Uterus (tissue), 4 donors: ENCODE measurements around the gene NRDE2. TPM values are rescaled to one million over a fixed set of nuclear protein-coding genes. Genes with fewer than 3 reads are reported as not detected.

Experiments
- DNase-seq, 2 donors: peaks; one replicate each; pipeline ENCODE4 v3.0.0-alpha.2; 2019 to 2020
- H3K27ac ChIP-seq, 2 donors: fragments of 200-600 bp; sonication (generic); 1 replicate in 1 of 2; 2 replicates in 1 of 2; pipeline ENCODE4 v1.5.1; 2016 to 2018
- H3K27me3 ChIP-seq, 2 donors: fragments of 200-600 bp; sonication (generic); one replicate each; pipeline ENCODE4 v1.5.1; 2018 to 2019; ENCODE audit warnings: control low read depth in 1 of 2
- H3K36me3 ChIP-seq, 2 donors: fragments of 200-600 bp; sonication (generic); one replicate each; pipeline ENCODE4 v1.5.1; 2019; ENCODE audit warnings: control low read depth in 1 of 2
- H3K4me1 ChIP-seq, 2 donors: fragments of 200-600 bp; sonication (generic); one replicate each; pipeline ENCODE4 v1.5.1; 2018 to 2019; ENCODE audit warnings: control low read depth in 1 of 2
- H3K4me3 ChIP-seq, 2 donors: fragments of 200-600 bp; sonication (generic); 1 replicate in 1 of 2; 2 replicates in 1 of 2; pipeline ENCODE4 v1.5.1; 2018 to 2019; ENCODE audit warnings: mild to moderate bottlenecking in 1 of 2
- H3K9me3 ChIP-seq, 2 donors: fragments of 200-600 bp; sonication (generic); one replicate each; pipeline ENCODE4 v1.5.1; 2019; ENCODE audit warnings: control low read depth in 1 of 2
- CTCF ChIP-seq, 4 experiments: fragments of 200-600 bp in 2 of 4; fragments of 450-650 bp in 2 of 4; sonication (generic) in 2 of 4; IDR thresholded peaks; one replicate each; pipeline ENCODE4 v1.5.1; 2016 to 2019; ENCODE audit warnings: antibody characterized with exemption in 4 of 4, mild to moderate bottlenecking in 2 of 4, moderate library complexity in 1 of 4
- POLR2A ChIP-seq, 2 donors: fragments of 450-650 bp; IDR thresholded peaks; one replicate each; pipeline ENCODE4 v1.6.1; 2016; ENCODE audit warnings: antibody characterized with exemption in 2 of 2, mild to moderate bottlenecking in 1 of 2, moderate library complexity in 1 of 2
- intact Hi-C: fragments of 100-400 bp; cut with DNase I; formaldehyde crosslinking; loops from one replicate; pipeline ENCODE4 v1.15.1; 2023; ENCODE audit warnings: low total_unique reads
- total RNA-seq, 4 donors: library from RNA; depleted of rRNA in 3 of 4; stranded (reverse); fragments of >200 nt in 3 of 4; gene quantifications; one replicate each; pipeline versions ENCODE4 v1.1.0 to v1.2.4, GENCODE V29; 2014 to 2023
- donor health status: DM: yes; HTN: yes; CAD: no.

Gene NRDE2
- total RNA-seq, 4 donors from 2014 or later, result 2.1 to 31.1 (median 27.0) TPM

- Histone ChIP-seq H3K4me3 (no peak overlapping the region), H3K9me3 (no peaks in the 10 kb centered on the region), H3K4me1 (no peaks in the 10 kb centered on the region), H3K27me3 (no peaks in the 10 kb centered on the region), H3K27ac (no peak overlapping the region), H3K36me3 (no peaks in the 10 kb centered on the region)
- TF ChIP-seq POLR2A (IDR thresholded peaks at IDR 0.05) (no peak), CTCF (IDR thresholded peaks at IDR 0.05) (no peak)
- intact Hi-C loops, result no loop called here
- DNase-seq, result no peak
Observed at GRCh38 chr14:90287791-90288190, 44.0 kb downstream of the NRDE2 start.

GRCh38 chr14:90281756-90282155, 50.0 kb downstream of the NRDE2 start:
- Histone ChIP-seq H3K36me3 (no peaks in the 10 kb centered on the region), H3K4me3 (no peak overlapping the region), H3K9me3 (no peaks in the 10 kb centered on the region), H3K27me3 (no peaks in the 10 kb centered on the region), H3K4me1 (no peaks in the 10 kb centered on the region), H3K27ac (no peak overlapping the region)
- no peak for TF ChIP-seq CTCF (IDR thresholded peaks at IDR 0.05)
- TF ChIP-seq POLR2A (IDR thresholded peaks at IDR 0.05), result no peak
- intact Hi-C loops, result loop anchor here (5.0 kb wide), 1 partner anchor 126 kb away; no protein-coding TSS in a partner anchor
- no peak for DNase-seq

- intact Hi-C loops, result loop anchor here (5.0 kb wide), 1 partner anchor 126 kb away; no protein-coding TSS in a partner anchor
- no peak for TF ChIP-seq CTCF (IDR thresholded peaks at IDR 0.05)
- no peak for TF ChIP-seq POLR2A (IDR thresholded peaks at IDR 0.05)
- DNase-seq, result no peak
- Histone ChIP-seq H3K27ac (no peak overlapping the region), H3K4me1 (no peaks in the 10 kb centered on the region), H3K36me3 (no peaks in the 10 kb centered on the region), H3K4me3 (no peak overlapping the region), H3K9me3 (no peaks in the 10 kb centered on the region), H3K27me3 (no peaks in the 10 kb centered on the region)
Observed at GRCh38 chr14:90281261-90281660, 50.5 kb downstream of the NRDE2 start.

GRCh38 chr14:90280096-90280495, 51.6 kb downstream of the NRDE2 start:
- no peak for DNase-seq
- no peaks in the 10 kb centered on the region for H3K27me3 ChIP-seq
- H3K36me3 ChIP-seq, result no peaks in the 10 kb centered on the region
- intact Hi-C loops, result loop anchor here (5.0 kb wide), 1 partner anchor 127 kb away; no protein-coding TSS in a partner anchor
- no peaks in the 10 kb centered on the region for H3K4me1 ChIP-seq
- no peak overlapping the region for H3K4me3 ChIP-seq
- no peaks in the 10 kb centered on the region for H3K9me3 ChIP-seq
- no peak overlapping the region for H3K27ac ChIP-seq
- TF ChIP-seq CTCF (IDR thresholded peaks at IDR 0.05), result no peak
- TF ChIP-seq POLR2A (IDR thresholded peaks at IDR 0.05), result no peak

GRCh38 chr14:90278199-90279175, 53.3 kb downstream of the NRDE2 start:
- no peak overlapping the region for H3K4me3 ChIP-seq
- no peak for DNase-seq
- H3K4me1 ChIP-seq, result no peaks in the 10 kb centered on the region
- no peaks in the 10 kb centered on the region for H3K36me3 ChIP-seq
- intact Hi-C loops, result no loop called here
- H3K27ac ChIP-seq, result no peak overlapping the region
- TF ChIP-seq CTCF (IDR thresholded peaks at IDR 0.05) (no peak), POLR2A (IDR thresholded peaks at IDR 0.05) (no peak)
- no peaks in the 10 kb centered on the region for H3K9me3 ChIP-seq
- H3K27me3 ChIP-seq, result no peaks in the 10 kb centered on the region
